H9 (cell line): ENCODE results near the gene TGFA. TPM values are rescaled to one million over a fixed set of nuclear protein-coding genes. Genes with fewer than 3 reads are reported as not detected.

Experiments
- DNase-seq: peaks from one replicate; pipeline ENCODE4 v3.0.0-alpha.2; 2017
- H2AFZ ChIP-seq: one replicate; pipeline ENCODE4 v1.6.1; 2013; ENCODE audit warnings: mild to moderate bottlenecking, low read length, control low read depth, moderate library complexity
- H2AK5ac ChIP-seq: 2 replicates; pipeline ENCODE4 v1.6.1; 2013; ENCODE audit warnings: low read length, control low read depth, mixed read lengths; ENCODE audit not compliant: insufficient read length
- H2BK120ac ChIP-seq: one replicate; pipeline ENCODE4 v1.6.1; 2013; ENCODE audit warnings: low read depth, mild to moderate bottlenecking, low read length, control low read depth, inconsistent platforms; ENCODE audit not compliant: poor library complexity, severe bottlenecking
- H2BK12ac ChIP-seq: 2 replicates; pipeline ENCODE4 v1.6.1; 2013; ENCODE audit warnings: low read length, control low read depth, mixed read lengths, low read depth; ENCODE audit not compliant: insufficient read length
- H2BK15ac ChIP-seq: 2 replicates; pipeline ENCODE4 v1.6.1; 2013; ENCODE audit warnings: low read depth, low read length, control low read depth
- H2BK20ac ChIP-seq: one replicate; pipeline ENCODE4 v1.6.1; 2013; ENCODE audit warnings: low read depth, mild to moderate bottlenecking, low read length, control low read depth, inconsistent platforms; ENCODE audit not compliant: poor library complexity, severe bottlenecking
- H2BK5ac ChIP-seq: 2 replicates; pipeline ENCODE4 v1.6.1; 2013; ENCODE audit warnings: low read length, control low read depth, mixed read lengths; ENCODE audit not compliant: insufficient read length
- H3K14ac ChIP-seq: 2 replicates; pipeline ENCODE4 v1.6.1; 2013; ENCODE audit warnings: low read length, control low read depth; ENCODE audit not compliant: insufficient read depth
- H3K18ac ChIP-seq: 2 replicates; pipeline ENCODE4 v1.6.1; 2013; ENCODE audit warnings: low read depth, mild to moderate bottlenecking, mixed read lengths, low read length, control low read depth; ENCODE audit not compliant: insufficient read length
- H3K23ac ChIP-seq: 2 replicates; pipeline ENCODE4 v1.6.1; 2013; ENCODE audit warnings: low read length, control low read depth, mixed read lengths, low read depth; ENCODE audit not compliant: insufficient read length
- H3K23me2 ChIP-seq: 2 replicates; pipeline ENCODE4 v1.6.1; 2013; ENCODE audit warnings: low read depth, mild to moderate bottlenecking, mixed read lengths, low read length, control low read depth; ENCODE audit not compliant: insufficient read length, poor library complexity, severe bottlenecking
- H3K27ac ChIP-seq: 2 replicates; pipeline ENCODE4 v1.5.1; 2013; ENCODE audit warnings: low read length, control low read depth, mixed read lengths, low read depth; ENCODE audit not compliant: insufficient read length
- H3K27me3 ChIP-seq: 2 replicates; pipeline ENCODE4 v1.6.1; 2013; ENCODE audit warnings: low read length, control low read depth, inconsistent platforms; ENCODE audit not compliant: insufficient read depth
- H3K4ac ChIP-seq: 2 replicates; pipeline ENCODE4 v1.6.1; 2013; ENCODE audit warnings: low read depth, mild to moderate bottlenecking, control low read depth, inconsistent platforms, low read length, moderate library complexity
- H3K4me1 ChIP-seq: 2 replicates; pipeline ENCODE4 v1.6.1; 2013; ENCODE audit warnings: low read length, control low read depth, inconsistent platforms; ENCODE audit not compliant: insufficient read depth
- H3K4me2 ChIP-seq: 2 replicates; pipeline ENCODE4 v1.6.1; 2013; ENCODE audit warnings: low read length, control low read depth, mixed read lengths; ENCODE audit not compliant: insufficient read length, insufficient read depth
- H3K56ac ChIP-seq: 2 replicates; pipeline ENCODE4 v1.6.1; 2013; ENCODE audit warnings: low read depth, mild to moderate bottlenecking, mixed read lengths, low read length, control low read depth; ENCODE audit not compliant: insufficient read length
- H3K79me1 ChIP-seq: 2 replicates; pipeline ENCODE4 v1.6.1; 2013; ENCODE audit warnings: low read depth, mild to moderate bottlenecking, moderate library complexity, low read length, control low read depth, inconsistent platforms; ENCODE audit not compliant: insufficient read depth, poor library complexity, severe bottlenecking
- H3K79me2 ChIP-seq: 2 replicates; pipeline ENCODE4 v1.6.1; 2013; ENCODE audit warnings: low read length, control low read depth, inconsistent platforms; ENCODE audit not compliant: insufficient read depth
- H3K9ac ChIP-seq: 2 replicates; pipeline ENCODE4 v1.6.1; 2013; ENCODE audit warnings: low read length, control low read depth, mixed read lengths; ENCODE audit not compliant: insufficient read length; ENCODE audit errors: extremely low read depth
- H3K9me3 ChIP-seq: one replicate; pipeline ENCODE4 v1.6.1; 2013; ENCODE audit warnings: low read depth, low read length, inconsistent platforms; ENCODE audit not compliant: control insufficient read depth
- H3T11ph ChIP-seq: one replicate; pipeline ENCODE4 v1.6.1; 2013; ENCODE audit warnings: mild to moderate bottlenecking, low read length, control low read depth, inconsistent platforms
- H4K20me1 ChIP-seq: one replicate; pipeline ENCODE4 v1.6.1; 2013; ENCODE audit not compliant: control insufficient read depth, insufficient read length, insufficient read depth
- H4K5ac ChIP-seq: 2 replicates; pipeline ENCODE4 v1.6.1; 2013; ENCODE audit warnings: low read depth, mild to moderate bottlenecking, mixed read lengths, low read length, control low read depth; ENCODE audit not compliant: insufficient read length
- H4K8ac ChIP-seq: replicated peaks from 2 replicates; pipeline ENCODE4 v1.6.1; 2013; ENCODE audit warnings: low read length, control low read depth, mixed read lengths, low read depth; ENCODE audit not compliant: insufficient read length
- H4K91ac ChIP-seq: 2 replicates; pipeline ENCODE4 v1.6.1; 2013; ENCODE audit warnings: low read depth, mild to moderate bottlenecking, moderate library complexity, mixed read lengths, low read length, control low read depth; ENCODE audit not compliant: insufficient read length
- H3K27ac Mint-ChIP-seq, 3 experiments: 2 replicates in 2 of 3; 3 replicates in 1 of 3; pipeline ENCODE4 v1.8.0; 2020 to 2021; ENCODE audit warnings: mixed read lengths in 3 of 3, mild to moderate bottlenecking in 1 of 3, moderate library complexity in 1 of 3
- H3K27me3 Mint-ChIP-seq: 2 replicates; pipeline ENCODE4 v1.8.0; 2021; ENCODE audit warnings: low read depth, mild to moderate bottlenecking, moderate library complexity, mixed read lengths
- H3K36me3 Mint-ChIP-seq, 3 experiments: 2 replicates in 2 of 3; 3 replicates in 1 of 3; pipeline ENCODE4 v1.8.0; 2020 to 2021; ENCODE audit warnings: low read depth in 3 of 3, mixed read lengths in 3 of 3; ENCODE audit not compliant: insufficient read depth in 1 of 3
- H3K4me1 Mint-ChIP-seq, 2 experiments: 2 replicates each; pipeline ENCODE4 v1.8.0; 2020; ENCODE audit warnings: mixed read lengths in 2 of 2
- H3K4me3 Mint-ChIP-seq, 2 experiments: 2 replicates in 1 of 2; 3 replicates in 1 of 2; pipeline ENCODE4 v1.8.0; 2020 to 2021; ENCODE audit warnings: mild to moderate bottlenecking in 2 of 2, mixed read lengths in 2 of 2, moderate library complexity in 1 of 2
- H3K9me3 Mint-ChIP-seq, 2 experiments: 2 replicates in 1 of 2; 3 replicates in 1 of 2; pipeline ENCODE4 v1.8.0; 2020; ENCODE audit warnings: mild to moderate bottlenecking in 2 of 2, mixed read lengths in 2 of 2, moderate library complexity in 1 of 2
- CTCF ChIP-seq: fragments of 200-600 bp; sonication (generic); conservative IDR thresholded peaks from 3 replicates; pipeline ENCODE4 v1.8.0; 2021; ENCODE audit warnings: antibody characterized with exemption, mild to moderate bottlenecking
- WGBS: extraction: QIAGEN DNeasy Blood & Tissue Kit; methylation state at CpG from one replicate; pipeline ENCODE4 v1.1.7; 2013; ENCODE audit warnings: missing lambda C conversion rate, low lambda C conversion rate, mixed read lengths; ENCODE audit not compliant: insufficient read length; ENCODE audit errors: extremely low coverage; 5-methylcytosine and 5-hydroxymethylcytosine counted together
- total RNA-seq: library from RNA; stranded (reverse); gene quantifications from 2 replicates; pipeline ENCODE4 v1.2.1, GENCODE V29; 2021

TGFA gene
- total RNA-seq, 1 experiment from 2014 or later: 3.3 TPM

GRCh38 chr2:70450641-70451250 is 102.9 kb downstream of the TGFA start:
- WGBS: no CpG with 5 or more reads among the region's 7 CpGs
- no peak overlapping the region for H3K4me3 Mint-ChIP-seq
- no peak overlapping the region for H3K23ac ChIP-seq

More at GRCh38 chr2:70450641-70451250, 102.9 kb downstream of the TGFA start:
- Mint-ChIP-seq H3K27ac (peak overlapping the region in 1 of 3 experiments; percentile 49; a peak in 1 of 7 replicates), H3K9me3 (no peaks in the 10 kb centered on the region), H3K36me3 (no peaks in the 10 kb centered on the region), H3K4me1 (peaks cover 4 to 5% of the 10 kb centered on the region in 2 experiments; a peak in 2 of 4 replicates), H3K27me3 (no peaks in the 10 kb centered on the region)
- Histone ChIP-seq H2AFZ (no peak overlapping the region), H4K91ac (no peak overlapping the region), H3K27ac (no peak overlapping the region), H3K4me1 (no peaks in the 10 kb centered on the region), H2AK5ac (no peak overlapping the region), H3K4me2 (no peak overlapping the region), H4K8ac (no peak overlapping the region), H4K5ac (no peak overlapping the region), H2BK15ac (no peak overlapping the region), H3K9ac (no peak overlapping the region), H3K27me3 (no peaks in the 10 kb centered on the region), H2BK12ac (no peak overlapping the region), H3K9me3 (no peaks in the 10 kb centered on the region), H3K18ac (no peak overlapping the region), H3K4ac (no peak overlapping the region), H3K56ac (no peak overlapping the region), H3K79me2 (no peaks in the 10 kb centered on the region), H3K14ac (no peak overlapping the region), H4K20me1 (no peaks in the 10 kb centered on the region), H3T11ph (no peak overlapping the region), H3K79me1 (no peaks in the 10 kb centered on the region), H3K23me2 (no peaks in the 10 kb centered on the region), H2BK20ac (no peak overlapping the region), H2BK120ac (no peak overlapping the region), H2BK5ac (no peak overlapping the region)
- DNase-seq: peak; percentile 9
- no peak for TF ChIP-seq CTCF
